COR-L47 (cell line): ENCODE data around the gene RBM7.
A peak's percentile ranks its signal among the peaks of the same experiment; 100 is the strongest.

Experiments
- DNase-seq: peaks from one replicate; lab custom pipeline; 2025; lab: John Stamatoyannopoulos, UW

Gene RBM7

GRCh38 chr11:114396916-114397315, 3.5 kb upstream of the RBM7 start:
- DNase-seq: no peak

- peak; percentile 13 for DNase-seq
Measured at GRCh38 chr11:114397349-114397982, 3.0 kb upstream of the RBM7 start.

GRCh38 chr11:114398303-114398920, 2.1 kb upstream of the RBM7 start:
- DNase-seq: no peak

- peak; percentile 56 for DNase-seq
Measured at GRCh38 chr11:114399490-114400215, 813 bp upstream of the RBM7 start.

- no peak for DNase-seq
Measured at GRCh38 chr11:114400915-114401223, 403 bp downstream of the RBM7 start.

GRCh38 chr11:114401311-114401710, 845 bp downstream of the RBM7 start:
- no peak for DNase-seq

GRCh38 chr11:114412946-114413345, 12.5 kb downstream of the RBM7 start:
- DNase-seq: no peak

GRCh38 chr11:114413958-114414357, 13.5 kb downstream of the RBM7 start:
- DNase-seq: no peak

- DNase-seq: no peak
Measured at GRCh38 chr11:114416441-114416961, 16.0 kb downstream of the RBM7 start.

GRCh38 chr11:114426280-114426679, 25.8 kb downstream of the RBM7 start:
- no peak for DNase-seq

- DNase-seq: no peak
Measured at GRCh38 chr11:114430290-114430689, 29.8 kb downstream of the RBM7 start.

- DNase-seq: no peak
Measured at GRCh38 chr11:114432893-114433292, 32.4 kb downstream of the RBM7 start.

- DNase-seq: no peak
Measured at GRCh38 chr11:114433376-114433775, 32.9 kb downstream of the RBM7 start.

- no peak for DNase-seq
Measured at GRCh38 chr11:114438303-114438702, 37.8 kb downstream of the RBM7 start.

- DNase-seq: peak; percentile 95
Measured at GRCh38 chr11:114439229-114440120, 39.0 kb downstream of the RBM7 start, which contains the start of gene REXO2. Gene REXO2 (plus strand): TSS chr11:114439467. CDS start chr11:114439529, 62 bp downstream.

GRCh38 chr11:114440121-114440860, 39.8 kb downstream of the RBM7 start:
- DNase-seq: no peak

GRCh38 chr11:114440971-114441763, 40.7 kb downstream of the RBM7 start:
- DNase-seq: no peak

GRCh38 chr11:114441921-114442320, 41.5 kb downstream of the RBM7 start:
- DNase-seq: no peak

GRCh38 chr11:114442536-114442935, 42.1 kb downstream of the RBM7 start:
- no peak for DNase-seq

- no peak for DNase-seq
Measured at GRCh38 chr11:114447444-114447843, 47.0 kb downstream of the RBM7 start.

- no peak for DNase-seq
Measured at GRCh38 chr11:114447892-114448291, 47.4 kb downstream of the RBM7 start.
